Spleen (tissue), 7 donors: ENCODE measurements around the gene EFNB3.

Experiments used
- CTCF ChIP-seq, 11 experiments: fragments of 200-600 bp in 7 of 11; fragments of 450-650 bp in 4 of 11; sonication (generic) in 4 of 11; IDR thresholded peaks in 8 of 11; conservative IDR thresholded peaks in 3 of 11; 1 replicate in 7 of 11; 2 replicates in 4 of 11; pipeline versions ENCODE4 v1.4.0 to v1.8.0; 2016 to 2021; ENCODE audit warnings: antibody characterized with exemption in 11 of 11, inconsistent platforms in 4 of 11, mild to moderate bottlenecking in 1 of 11
- POLR2A ChIP-seq, 3 donors: fragments of 450-650 bp; IDR thresholded peaks; one replicate each; pipeline ENCODE4 v1.5.1; 2017; ENCODE audit warnings: antibody characterized with exemption in 3 of 3, mild to moderate bottlenecking in 1 of 3
- POLR2AphosphoS5 ChIP-seq, 3 donors: sonication (generic); formaldehyde crosslinking; IDR thresholded peaks; one replicate each; pipeline ENCODE4 v1.5.1; 2017; ENCODE audit warnings: antibody characterized with exemption in 3 of 3
- donor health status: DM: no; HTN: no; CAD: no; lungs with moderate emphysema.
- donor health status: DM: no; HTN: no; CAD: no.
- donor health status: DM: no; HTN: no; CAD: no.

GRCh38 chr17:7739746-7740145 lies 34.7 kb downstream of the EFNB3 start:
- TF ChIP-seq CTCF (IDR thresholded peaks at IDR 0.05 in 8 of 11, conservative IDR thresholded peaks at IDR 0.05 in 3 of 11) (no peak), POLR2AphosphoS5 (IDR thresholded peaks at IDR 0.05) (no peak), POLR2A (IDR thresholded peaks at IDR 0.05) (no peak)
